MCF 10A (cell line): ENCODE measurements around the gene KLK1. TPM values are rescaled to one million over a fixed set of nuclear protein-coding genes. Genes with fewer than 3 reads are reported as not detected.

Source experiments
- BruUV-seq: library from RNA; stranded (reverse); fragments of 400-500 nt; replicated peaks from 2 replicates; lab custom pipeline; 2021; lab: Mats Ljungman, UMichigan
- CTCF ChIA-PET: fragments of 300-600 bp; sonication (Branson Sonifier 250); formaldehyde crosslinking; extraction: SDS; loops from one replicate; lab custom pipeline; 2021; ENCODE audit warnings: antibody characterized with exemption, inconsistent platforms; lab: Yijun Ruan, JAX
- POLR2A ChIA-PET: fragments of 300-600, 350-650 bp; sonication (Branson Sonifier 250); formaldehyde crosslinking; extraction: SDS; loops from one replicate; lab custom pipeline; 2020; ENCODE audit warnings: antibody characterized with exemption, inconsistent platforms; lab: Yijun Ruan, JAX
- DNase-seq: peaks from one replicate; pipeline ENCODE4 v3.0.0-alpha.2; 2018; ENCODE audit not compliant: unreplicated experiment
- H3K27ac Mint-ChIP-seq: one replicate; pipeline ENCODE4 v1.8.0; 2022; ENCODE audit warnings: mild to moderate bottlenecking, low read depth, mixed read lengths; ENCODE audit not compliant: unreplicated experiment
- H3K27me3 Mint-ChIP-seq: one replicate; pipeline ENCODE4 v1.8.0; 2022; ENCODE audit warnings: mixed read lengths; ENCODE audit not compliant: insufficient read depth, unreplicated experiment
- H3K36me3 Mint-ChIP-seq: one replicate; pipeline ENCODE4 v1.8.0; 2022; ENCODE audit warnings: mild to moderate bottlenecking, moderate library complexity, mixed read lengths; ENCODE audit not compliant: insufficient read depth, unreplicated experiment
- H3K4me1 Mint-ChIP-seq: one replicate; pipeline ENCODE4 v1.8.0; 2022; ENCODE audit warnings: mixed read lengths; ENCODE audit not compliant: insufficient read depth, unreplicated experiment
- H3K4me3 Mint-ChIP-seq: one replicate; pipeline ENCODE4 v1.8.0; 2022; ENCODE audit warnings: mild to moderate bottlenecking, moderate library complexity, mixed read lengths; ENCODE audit not compliant: unreplicated experiment
- H3K9me3 Mint-ChIP-seq: one replicate; pipeline ENCODE4 v1.8.0; 2022; ENCODE audit warnings: mixed read lengths; ENCODE audit not compliant: unreplicated experiment
- intact Hi-C: fragments of 100-400 bp; cut with micrococcal nuclease; formaldehyde crosslinking; loops from 2 replicates; pipeline ENCODE4 v1.14.1; 2022
- total RNA-seq: library from RNA; stranded (reverse); gene quantifications from 2 replicates; pipeline ENCODE4 v1.2.3, GENCODE V29; 2022
- TF ChIP-seq, protein P1 (sequence below): fragments of 200-600 bp; IDR thresholded peaks from one replicate; pipeline ENCODE4 v1.8.0; 2022; ENCODE audit warnings: antibody characterized with exemption, mild to moderate bottlenecking; ENCODE audit not compliant: unreplicated experiment

Gene KLK1
- total RNA-seq, 1 experiment from 2014 or later, result 0.84 TPM

DNA sequence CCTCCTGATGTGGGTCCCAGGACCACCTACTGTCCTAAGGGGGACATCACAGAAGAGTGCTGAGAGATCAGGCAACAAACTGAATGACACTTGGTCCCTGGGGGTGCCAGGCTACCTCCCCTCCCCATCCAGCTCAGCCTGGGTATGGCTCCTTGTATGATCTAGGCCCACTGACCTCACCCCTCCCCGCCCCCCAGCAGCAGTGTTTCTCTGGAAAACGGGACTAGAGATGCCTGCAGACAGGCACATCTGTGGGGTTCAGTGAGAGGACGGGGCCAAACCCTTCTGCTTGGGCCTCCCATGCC lies 24.1 kb downstream of the KLK1 start:
- no peak overlapping the region for H3K27ac Mint-ChIP-seq
- DNase-seq, result no peak
- TF ChIP-seq, protein P1, sequence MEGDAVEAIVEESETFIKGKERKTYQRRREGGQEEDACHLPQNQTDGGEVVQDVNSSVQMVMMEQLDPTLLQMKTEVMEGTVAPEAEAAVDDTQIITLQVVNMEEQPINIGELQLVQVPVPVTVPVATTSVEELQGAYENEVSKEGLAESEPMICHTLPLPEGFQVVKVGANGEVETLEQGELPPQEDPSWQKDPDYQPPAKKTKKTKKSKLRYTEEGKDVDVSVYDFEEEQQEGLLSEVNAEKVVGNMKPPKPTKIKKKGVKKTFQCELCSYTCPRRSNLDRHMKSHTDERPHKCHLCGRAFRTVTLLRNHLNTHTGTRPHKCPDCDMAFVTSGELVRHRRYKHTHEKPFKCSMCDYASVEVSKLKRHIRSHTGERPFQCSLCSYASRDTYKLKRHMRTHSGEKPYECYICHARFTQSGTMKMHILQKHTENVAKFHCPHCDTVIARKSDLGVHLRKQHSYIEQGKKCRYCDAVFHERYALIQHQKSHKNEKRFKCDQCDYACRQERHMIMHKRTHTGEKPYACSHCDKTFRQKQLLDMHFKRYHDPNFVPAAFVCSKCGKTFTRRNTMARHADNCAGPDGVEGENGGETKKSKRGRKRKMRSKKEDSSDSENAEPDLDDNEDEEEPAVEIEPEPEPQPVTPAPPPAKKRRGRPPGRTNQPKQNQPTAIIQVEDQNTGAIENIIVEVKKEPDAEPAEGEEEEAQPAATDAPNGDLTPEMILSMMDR, result no peak
- POLR2A ChIA-PET, result interaction anchor here (1.0 kb wide), 1 partner anchor 295 kb away, joined by 3 read pairs; no protein-coding TSS in a partner anchor
- peaks cover 16% of the 10 kb centered on the region for H3K4me1 Mint-ChIP-seq
- H3K27me3 Mint-ChIP-seq, result no peaks in the 10 kb centered on the region
- no peaks in the 10 kb centered on the region for H3K9me3 Mint-ChIP-seq
- H3K36me3 Mint-ChIP-seq, result peaks cover 86% of the 10 kb centered on the region
- CTCF ChIA-PET, result interaction anchor here (0.9 kb wide), 1 partner anchor 442 kb away, joined by 3 read pairs; no protein-coding TSS in a partner anchor
- intact Hi-C loops, result no loop called here
- no TSS peak for BruUV-seq
- no peak overlapping the region for H3K4me3 Mint-ChIP-seq

DNA sequence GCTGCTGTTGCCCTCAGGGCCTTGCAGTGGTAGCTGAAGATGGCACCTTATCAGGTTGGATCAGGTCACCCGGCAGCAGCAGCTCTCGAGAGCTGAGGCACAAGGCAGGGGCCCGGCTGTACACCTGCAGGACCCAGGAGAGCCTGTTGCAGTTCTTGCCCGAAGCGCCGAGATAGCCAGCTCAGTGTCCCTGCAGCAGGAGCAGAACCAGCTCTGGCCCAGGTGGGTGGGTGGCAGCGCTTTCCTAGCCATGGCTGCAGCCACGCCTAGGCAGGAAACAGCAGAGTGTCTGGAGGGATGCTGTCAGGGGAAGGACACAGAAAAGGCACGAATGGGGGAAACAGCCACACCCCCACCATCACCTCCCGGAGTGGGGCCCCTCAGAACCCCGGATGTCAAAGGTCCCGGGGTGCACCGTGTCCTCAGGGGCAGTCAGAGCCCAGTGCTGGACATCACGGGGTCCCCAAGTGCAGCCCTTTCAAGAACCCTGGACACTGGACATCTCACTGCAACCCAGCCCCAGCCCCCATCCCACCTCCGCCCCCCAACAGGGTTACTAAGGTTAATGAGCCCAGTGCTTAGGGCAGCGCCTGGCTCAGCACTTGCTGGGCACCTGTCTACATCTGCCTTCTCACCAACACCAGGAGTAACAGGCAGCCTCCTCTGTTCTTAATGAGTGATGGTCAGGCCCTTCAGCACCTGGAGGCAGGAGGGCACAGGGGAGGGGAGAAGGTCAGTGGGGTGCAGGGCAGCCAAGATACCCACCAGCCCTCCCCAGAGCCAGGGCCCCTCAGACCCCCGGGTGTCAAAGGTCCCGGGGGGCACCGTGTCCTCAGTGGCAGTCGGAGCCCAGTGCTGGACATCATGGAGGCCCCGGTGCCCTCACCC lies 24.7 kb downstream of the KLK1 start:
- Mint-ChIP-seq H3K27me3 (no peaks in the 10 kb centered on the region), H3K9me3 (no peaks in the 10 kb centered on the region), H3K4me1 (peaks cover 16% of the 10 kb centered on the region), H3K36me3 (peaks cover 87% of the 10 kb centered on the region), H3K27ac (no peak overlapping the region), H3K4me3 (no peak overlapping the region)
- POLR2A ChIA-PET, result interaction anchor here (1.0 kb wide), 1 partner anchor 295 kb away, joined by 3 read pairs; no protein-coding TSS in a partner anchor
- no peak for DNase-seq
- CTCF ChIA-PET, result interaction anchor here (0.6 to 0.9 kb wide), 5 partner anchors 110 to 1085 kb away, joined by 3 read pairs; no protein-coding TSS in a partner anchor
- intact Hi-C loops, result no loop called here
- no TSS peak for BruUV-seq
- TF ChIP-seq, protein P1, result no peak

DNA sequence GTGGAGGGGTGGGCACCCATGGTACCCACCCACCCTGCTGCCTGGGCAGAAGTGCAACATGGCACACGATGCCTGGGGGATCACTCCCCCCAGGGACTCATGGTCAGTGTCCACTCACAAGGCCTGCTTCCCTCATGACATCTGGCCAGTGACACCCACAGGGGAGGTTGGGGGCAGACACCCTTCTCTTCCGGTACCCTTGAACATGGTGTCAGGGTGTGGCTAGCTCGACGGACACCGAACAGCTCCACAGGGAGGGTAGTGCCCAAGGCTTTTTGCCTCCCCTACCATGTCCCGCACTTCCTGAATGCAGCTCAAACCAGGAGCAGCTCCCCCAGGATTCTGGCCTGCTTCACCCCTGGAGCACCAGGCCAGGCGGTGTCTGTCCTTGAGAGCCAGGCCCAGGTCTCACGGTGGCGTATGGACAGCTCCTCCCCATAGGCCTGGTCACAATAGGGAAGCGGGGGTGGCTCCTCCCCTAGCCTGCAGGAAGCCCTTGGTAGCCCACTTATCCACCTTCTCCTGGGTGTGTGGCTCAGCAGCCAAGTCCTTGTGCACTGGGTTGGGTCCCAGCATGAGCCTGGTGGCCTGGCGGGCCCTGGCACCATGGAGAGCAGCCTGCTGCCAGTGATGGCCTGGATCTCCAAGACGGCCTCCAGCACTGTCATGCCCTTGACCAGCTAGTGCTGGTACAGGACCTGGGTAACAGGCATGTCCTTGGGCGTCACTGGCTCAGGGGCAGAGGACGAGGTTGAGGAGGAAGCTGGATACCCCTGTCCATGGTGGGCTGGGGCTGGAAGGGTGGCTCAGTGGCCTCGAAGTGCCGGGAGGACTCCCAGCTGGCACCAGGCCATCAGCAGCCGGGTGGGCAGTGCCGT lies 25.6 kb downstream of the KLK1 start:
- TF ChIP-seq, protein P1, result no peak
- H3K27me3 Mint-ChIP-seq, result no peaks in the 10 kb centered on the region
- intact Hi-C loops, result no loop called here
- H3K4me3 Mint-ChIP-seq, result no peak overlapping the region
- no peak for DNase-seq
- H3K9me3 Mint-ChIP-seq, result no peaks in the 10 kb centered on the region
- ChIA-PET CTCF (interaction anchor here (0.6 to 1.5 kb wide), 7 partner anchors 14 to 1084 kb away, joined by 3 to 7 read pairs (median 3); no protein-coding TSS in a partner anchor), POLR2A (interaction anchor here (0.6 kb wide), 1 partner anchor 896 kb away, joined by 3 read pairs; no protein-coding TSS in a partner anchor)
- peaks cover 80% of the 10 kb centered on the region for H3K36me3 Mint-ChIP-seq
- H3K27ac Mint-ChIP-seq, result no peak overlapping the region
- H3K4me1 Mint-ChIP-seq, result peaks cover 15% of the 10 kb centered on the region
- BruUV-seq, result no TSS peak
